ENCODE measurements around the gene NELL1. TPM values are rescaled to one million over a fixed set of nuclear protein-coding genes. Genes with fewer than 3 reads are reported as not detected.

Gene NELL1
- total RNA-seq, 1 donor from 2014 or later: not detected

- Histone ChIP-seq H3K4me2 (no peak overlapping the region), H3K36me3 (no peaks in the 10 kb centered on the region), H2AFZ (replicated peaks) (peak overlapping the region; percentile 57), H3K79me2 (ENCODE audit: low read depth) (no peaks in the 10 kb centered on the region), H3K4me1 (no peaks in the 10 kb centered on the region), H3K27me3 (no peaks in the 10 kb centered on the region), H3K27ac (no peak overlapping the region), H3F3A (ENCODE audit: low read depth) (no peaks in the 10 kb centered on the region), H4K20me1 (ENCODE audit: low read depth) (no peaks in the 10 kb centered on the region), H3K9ac (no peak overlapping the region), H3K4me3 (no peak overlapping the region), H3K9me3 (ENCODE audit: low read depth) (no peaks in the 10 kb centered on the region)
- Mint-ChIP-seq H3K4me3 (no peak overlapping the region), H3K9me3 (no peaks in the 10 kb centered on the region), H3K27me3 (ENCODE audit: insufficient read depth, low read depth) (no peaks in the 10 kb centered on the region), H3K36me3 (no peaks in the 10 kb centered on the region), H3K4me1 (peaks cover 4% of the 10 kb centered on the region), H3K27ac (no peak overlapping the region)
- TF ChIP-seq EZH2phosphoT487 (IDR thresholded peaks at IDR 0.05) (no peak), EZH2 (IDR thresholded peaks at IDR 0.05) (no peak), CTCF (IDR thresholded peaks at IDR 0.05) (no peak)
- no peak for DNase-seq (ENCODE audit: low spot score)
Measured at GRCh38 chr11:21612326-21612725, 942.9 kb downstream of the NELL1 start.

- H3K27ac ChIP-seq: no peak overlapping the region
- Mint-ChIP-seq H3K4me3 (no peak overlapping the region), H3K27ac (no peak overlapping the region), H3K4me1 (peaks cover 4% of the 10 kb centered on the region), H3K36me3 (no peaks in the 10 kb centered on the region), H3K9me3 (no peaks in the 10 kb centered on the region), H3K27me3 (ENCODE audit: insufficient read depth, low read depth) (peaks cover 5% of the 10 kb centered on the region)
- H3K4me3 ChIP-seq: no peak overlapping the region
- H3K36me3 ChIP-seq: no peaks in the 10 kb centered on the region
- H3K27me3 ChIP-seq: no peaks in the 10 kb centered on the region
- TF ChIP-seq EZH2 (IDR thresholded peaks at IDR 0.05): no peak
- no peak for TF ChIP-seq CTCF (IDR thresholded peaks at IDR 0.05)
- no peak for TF ChIP-seq EZH2phosphoT487 (IDR thresholded peaks at IDR 0.05)
- no peaks in the 10 kb centered on the region for H4K20me1 ChIP-seq (ENCODE audit: low read depth)
- no peaks in the 10 kb centered on the region for H3F3A ChIP-seq (ENCODE audit: low read depth)
- H2AFZ ChIP-seq (replicated peaks): no peak overlapping the region
- no peaks in the 10 kb centered on the region for H3K9me3 ChIP-seq (ENCODE audit: low read depth)
- H3K79me2 ChIP-seq (ENCODE audit: low read depth): no peaks in the 10 kb centered on the region
- H3K4me1 ChIP-seq: no peaks in the 10 kb centered on the region
- no peak for DNase-seq (ENCODE audit: low spot score)
- H3K9ac ChIP-seq: no peak overlapping the region
- no peak overlapping the region for H3K4me2 ChIP-seq
Measured at GRCh38 chr11:21614961-21615360, 945.6 kb downstream of the NELL1 start.

- no peak overlapping the region for H3K9ac ChIP-seq
- H3K4me3 ChIP-seq: no peak overlapping the region
Measured at GRCh38 chr11:21615955-21616371, 946.6 kb downstream of the NELL1 start.

More at GRCh38 chr11:21615955-21616371, 946.6 kb downstream of the NELL1 start:
- H3K9me3 ChIP-seq (ENCODE audit: low read depth): no peaks in the 10 kb centered on the region
- DNase-seq (ENCODE audit: low spot score): no peak
- Mint-ChIP-seq H3K27ac (no peak overlapping the region), H3K27me3 (ENCODE audit: insufficient read depth, low read depth) (peaks cover 5% of the 10 kb centered on the region), H3K36me3 (no peaks in the 10 kb centered on the region), H3K4me3 (no peak overlapping the region), H3K4me1 (peaks cover 4% of the 10 kb centered on the region), H3K9me3 (no peaks in the 10 kb centered on the region)
- TF ChIP-seq EZH2phosphoT487 (IDR thresholded peaks at IDR 0.05) (no peak), EZH2 (IDR thresholded peaks at IDR 0.05) (no peak), CTCF (IDR thresholded peaks at IDR 0.05) (no peak)
- no peaks in the 10 kb centered on the region for H4K20me1 ChIP-seq (ENCODE audit: low read depth)
- H3K27ac ChIP-seq: no peak overlapping the region
- no peaks in the 10 kb centered on the region for H3K36me3 ChIP-seq
- H3K27me3 ChIP-seq: no peaks in the 10 kb centered on the region
- no peaks in the 10 kb centered on the region for H3K79me2 ChIP-seq (ENCODE audit: low read depth)
- H3K4me1 ChIP-seq: no peaks in the 10 kb centered on the region
- H3K4me2 ChIP-seq: no peak overlapping the region
- H2AFZ ChIP-seq (replicated peaks): no peak overlapping the region
- H3F3A ChIP-seq (ENCODE audit: low read depth): no peaks in the 10 kb centered on the region

Measured in neural progenitor cell (in vitro differentiated cells).